HG02938 (cell line): ENCODE results near the gene CRADD.

Source experiments
- ATAC-seq: cut with Tn5 transposase; IDR thresholded peaks from one replicate; pipeline ENCODE4 v1.9.1; 2021; ENCODE audit warnings: mild to moderate bottlenecking, moderate library complexity; ENCODE audit not compliant: unreplicated experiment

The CRADD gene

DNA sequence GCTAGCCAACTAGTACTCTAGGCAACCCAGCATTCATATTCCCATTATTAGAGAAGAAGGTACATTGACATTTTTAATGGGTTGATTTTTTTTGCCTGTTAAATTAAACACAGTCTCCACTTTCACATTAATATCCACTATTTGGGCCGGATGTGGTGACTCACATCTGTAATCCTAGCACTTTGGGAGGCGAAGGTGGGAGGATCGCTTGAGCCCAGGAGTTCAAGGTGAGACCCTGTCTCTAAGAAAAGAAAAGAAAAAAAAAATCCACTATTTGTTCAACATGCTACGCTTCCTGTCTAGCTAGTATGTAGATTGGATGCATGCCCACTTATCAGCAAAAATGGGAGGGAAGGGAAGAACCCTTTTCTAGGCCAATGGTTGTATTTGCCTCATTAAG lies 7.1 kb upstream of the CRADD start:
- no peak for ATAC-seq

DNA sequence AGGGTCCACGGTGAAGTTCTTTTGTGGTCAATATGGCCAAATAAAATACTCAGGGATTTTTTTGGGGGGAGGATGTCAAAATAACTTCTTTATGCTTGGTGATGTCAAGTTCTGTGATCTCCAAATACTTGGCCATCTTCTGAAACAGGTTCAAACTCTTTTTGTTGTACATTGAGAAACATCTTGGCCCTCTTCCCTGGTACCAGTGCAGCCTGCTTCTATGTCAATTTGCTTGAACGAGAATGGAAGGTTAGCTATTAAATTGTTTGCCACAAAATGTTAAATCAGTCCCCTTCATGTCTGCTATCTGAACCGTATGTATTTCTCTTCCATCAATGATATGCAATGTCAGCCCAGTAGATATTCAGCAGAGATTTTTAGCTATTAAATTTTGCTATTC lies 6.1 kb upstream of the CRADD start:
- no peak for ATAC-seq

DNA sequence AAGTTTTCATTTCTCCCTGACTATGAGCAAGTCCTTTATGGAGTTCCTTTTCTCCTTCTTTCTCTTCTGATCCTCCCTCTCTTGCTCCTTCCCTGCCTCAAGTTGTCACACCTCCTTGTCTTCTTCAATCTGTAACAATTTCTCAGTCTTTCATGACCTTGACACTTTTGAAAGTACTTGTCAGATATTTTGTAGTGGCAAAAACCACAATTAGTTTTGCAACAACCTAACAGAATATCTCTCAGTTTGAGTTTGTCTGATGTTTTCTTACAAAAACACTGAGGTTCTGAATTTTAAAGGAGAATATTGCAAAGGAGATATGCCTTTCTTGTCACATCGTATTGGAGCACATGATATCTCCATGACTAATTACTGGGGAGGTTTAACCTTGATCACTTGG lies 4.1 kb upstream of the CRADD start:
- ATAC-seq, result no peak

DNA sequence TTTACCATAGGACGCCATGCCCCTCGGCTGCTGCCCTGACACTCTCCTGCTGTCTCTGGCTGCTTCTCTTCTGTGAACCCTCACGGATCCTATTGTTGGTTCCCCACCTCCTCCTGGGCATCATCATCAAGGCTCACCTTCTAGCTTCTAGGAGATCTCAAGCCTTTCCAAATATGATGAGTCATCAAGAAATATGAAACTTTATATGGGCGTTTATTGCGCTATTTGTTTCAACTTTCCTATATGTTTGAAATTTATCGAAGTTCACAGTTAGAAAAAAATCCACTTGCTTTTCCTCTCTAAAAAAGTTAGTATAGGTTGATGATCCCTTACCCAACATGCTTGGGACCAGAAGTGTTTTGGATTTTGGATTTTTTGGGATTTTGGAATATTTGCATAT lies 2.8 kb upstream of the CRADD start:
- no peak for ATAC-seq

DNA sequence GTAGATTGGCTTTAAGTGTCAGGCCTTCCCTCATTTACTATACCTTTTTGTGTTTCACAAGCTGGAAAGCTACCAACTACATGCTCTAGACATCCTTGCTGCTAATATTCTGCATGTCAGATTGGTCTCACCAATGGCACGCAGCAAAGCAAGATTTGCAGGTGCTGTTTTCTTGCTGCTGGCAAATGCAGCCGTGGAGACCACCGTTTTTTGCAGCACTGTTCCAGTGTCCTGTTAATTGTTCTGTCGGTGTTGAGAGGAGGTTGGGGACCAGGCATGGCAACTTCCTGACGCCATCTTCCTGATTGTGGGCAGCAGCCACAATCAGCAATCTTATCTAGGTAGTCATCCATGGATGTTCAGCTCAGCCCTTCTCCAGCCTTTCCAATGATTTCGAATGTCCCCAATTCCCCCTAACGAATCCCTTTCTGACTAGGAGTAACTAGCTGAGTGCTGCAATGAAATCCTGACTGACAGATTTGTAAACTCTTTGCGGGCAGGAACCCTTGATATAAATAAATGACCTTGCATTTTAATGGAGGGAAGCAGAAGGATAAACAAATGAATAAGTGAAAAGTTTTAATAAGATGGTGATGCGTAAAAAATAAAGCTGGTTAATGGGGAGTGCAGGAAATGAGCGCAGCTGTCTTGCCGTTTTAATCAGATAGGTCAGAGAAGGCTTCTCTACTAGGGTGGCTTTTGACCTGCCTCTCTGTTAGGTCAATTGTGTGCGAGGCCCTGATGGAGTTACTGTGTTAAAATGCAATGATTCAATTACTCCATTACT lies 574 bp upstream of the CRADD start:
- ATAC-seq, result no peak

DNA sequence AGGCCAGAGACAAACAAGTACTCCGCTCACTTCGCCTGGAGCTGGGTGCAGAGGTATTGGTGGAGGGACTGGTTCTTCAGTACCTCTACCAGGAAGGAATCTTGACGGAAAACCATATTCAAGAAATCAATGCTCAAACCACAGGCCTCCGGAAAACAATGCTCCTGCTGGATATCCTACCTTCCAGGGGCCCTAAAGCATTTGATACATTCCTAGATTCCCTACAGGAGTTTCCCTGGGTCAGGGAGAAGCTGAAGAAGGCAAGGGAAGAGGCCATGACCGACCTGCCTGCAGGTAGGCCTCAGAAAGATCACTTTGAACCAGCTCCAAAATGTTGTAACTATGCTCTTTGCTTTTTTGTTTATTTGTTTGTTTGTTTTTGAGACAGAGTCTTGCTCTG lies 1.6 kb downstream of the CRADD start:
- ATAC-seq, result no peak

DNA sequence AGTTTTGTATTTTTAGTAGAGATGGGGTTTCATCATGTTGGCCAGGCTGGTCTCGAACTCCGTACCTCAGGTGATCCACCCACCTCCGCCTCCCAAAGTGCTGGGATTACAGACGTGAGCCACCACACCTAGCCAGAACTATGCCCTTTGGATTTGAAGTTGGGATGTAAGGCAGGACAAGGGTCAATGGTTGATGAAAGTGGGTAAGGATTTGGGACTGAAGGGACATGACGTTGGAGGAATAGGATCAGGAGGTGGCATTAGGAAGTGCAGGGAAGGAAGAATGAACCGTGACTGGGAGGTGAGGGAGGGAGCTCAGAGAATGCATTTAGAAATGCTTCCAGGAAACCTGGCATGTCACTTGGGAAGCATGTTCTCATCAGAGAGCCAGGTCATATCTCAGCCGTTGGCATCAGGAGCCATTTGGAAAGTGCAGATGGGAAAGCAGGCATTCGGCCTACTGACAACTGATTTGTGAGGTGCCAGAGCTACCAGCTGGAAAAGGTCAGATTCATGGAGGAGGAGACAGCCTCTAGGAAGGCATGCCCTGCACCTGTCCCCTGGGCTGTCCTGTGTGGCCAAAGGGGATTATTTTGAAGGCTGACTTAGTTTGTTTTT lies 2.2 kb downstream of the CRADD start:
- no peak for ATAC-seq

DNA sequence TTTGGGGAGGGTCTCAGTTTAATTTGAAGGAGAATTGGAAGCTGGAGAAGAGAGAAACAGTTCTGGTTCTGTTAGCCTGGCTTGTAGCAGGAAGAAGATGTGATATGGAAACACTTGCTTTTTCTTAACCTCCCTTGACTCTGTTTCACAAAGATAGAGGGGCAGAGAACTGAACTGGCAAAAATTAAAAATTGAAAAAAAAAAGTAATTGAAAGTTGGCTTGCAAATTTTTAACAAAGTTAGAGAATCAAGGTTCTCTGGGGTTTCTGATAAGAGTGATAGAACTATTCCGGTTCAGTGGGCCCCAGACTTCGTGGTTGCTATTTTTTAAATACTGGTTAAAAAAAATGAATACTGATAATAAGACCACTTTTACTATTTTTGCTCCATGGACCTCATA lies 2.8 kb downstream of the CRADD start:
- no peak for ATAC-seq

DNA sequence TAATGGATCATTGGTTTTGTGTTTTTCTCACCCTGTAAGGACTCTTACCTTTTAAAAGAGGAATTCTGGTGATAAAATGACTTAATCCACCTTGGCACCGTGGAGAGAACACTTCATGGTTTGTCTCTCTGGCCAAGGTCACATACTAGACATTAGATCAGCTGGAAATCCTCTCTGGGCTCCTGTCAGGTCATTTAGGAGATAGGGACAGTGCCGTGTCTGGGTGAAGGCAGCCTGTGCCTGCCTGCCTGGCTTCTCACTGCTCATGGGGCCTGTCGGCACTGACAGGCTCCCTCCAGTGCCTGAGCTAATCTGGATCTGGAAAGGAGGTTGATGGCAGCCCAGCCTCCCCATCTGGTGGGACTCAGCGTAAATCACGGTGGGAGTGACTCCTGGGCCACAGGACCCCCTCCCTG lies 5.7 kb downstream of the CRADD start:
- no peak for ATAC-seq

DNA sequence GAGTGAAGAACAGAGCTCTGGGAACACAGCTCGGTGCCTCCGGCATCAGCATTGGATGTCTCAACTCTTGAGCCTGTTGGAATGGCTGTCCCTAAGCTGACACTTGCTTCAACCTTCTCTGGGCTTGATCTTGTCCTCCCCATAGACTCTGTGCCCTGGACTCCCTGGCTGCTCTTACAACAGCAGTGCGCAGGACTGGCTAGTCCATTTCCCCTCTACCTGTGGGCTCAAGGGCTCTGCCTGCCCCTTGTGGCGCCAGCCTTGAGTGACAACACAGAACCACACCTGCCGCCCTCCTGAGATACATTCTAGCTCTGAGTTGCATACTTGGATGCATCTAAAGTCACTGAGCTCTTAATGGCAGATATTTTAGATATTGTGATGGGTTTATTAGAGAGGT lies 6.2 kb downstream of the CRADD start:
- no peak for ATAC-seq

DNA sequence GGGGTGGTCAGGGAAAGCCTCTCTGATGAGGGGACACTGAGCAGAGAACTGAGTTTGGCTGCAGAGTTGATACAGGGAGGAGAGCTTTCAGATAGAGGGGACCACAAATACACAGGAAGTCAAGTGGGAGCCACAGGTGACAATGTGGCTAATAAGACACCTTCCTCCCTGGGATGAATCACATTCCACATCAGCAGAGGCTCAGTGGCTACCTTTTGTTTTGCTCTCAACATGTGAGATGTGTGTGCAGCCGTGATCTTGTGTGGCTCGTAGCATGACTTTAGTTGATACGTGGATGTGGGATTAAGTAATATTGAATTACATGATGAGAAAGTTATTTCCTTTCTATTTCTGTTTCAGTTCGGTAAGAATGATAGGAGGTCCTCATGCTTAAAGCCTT lies 7.5 kb downstream of the CRADD start:
- ATAC-seq, result no peak

DNA sequence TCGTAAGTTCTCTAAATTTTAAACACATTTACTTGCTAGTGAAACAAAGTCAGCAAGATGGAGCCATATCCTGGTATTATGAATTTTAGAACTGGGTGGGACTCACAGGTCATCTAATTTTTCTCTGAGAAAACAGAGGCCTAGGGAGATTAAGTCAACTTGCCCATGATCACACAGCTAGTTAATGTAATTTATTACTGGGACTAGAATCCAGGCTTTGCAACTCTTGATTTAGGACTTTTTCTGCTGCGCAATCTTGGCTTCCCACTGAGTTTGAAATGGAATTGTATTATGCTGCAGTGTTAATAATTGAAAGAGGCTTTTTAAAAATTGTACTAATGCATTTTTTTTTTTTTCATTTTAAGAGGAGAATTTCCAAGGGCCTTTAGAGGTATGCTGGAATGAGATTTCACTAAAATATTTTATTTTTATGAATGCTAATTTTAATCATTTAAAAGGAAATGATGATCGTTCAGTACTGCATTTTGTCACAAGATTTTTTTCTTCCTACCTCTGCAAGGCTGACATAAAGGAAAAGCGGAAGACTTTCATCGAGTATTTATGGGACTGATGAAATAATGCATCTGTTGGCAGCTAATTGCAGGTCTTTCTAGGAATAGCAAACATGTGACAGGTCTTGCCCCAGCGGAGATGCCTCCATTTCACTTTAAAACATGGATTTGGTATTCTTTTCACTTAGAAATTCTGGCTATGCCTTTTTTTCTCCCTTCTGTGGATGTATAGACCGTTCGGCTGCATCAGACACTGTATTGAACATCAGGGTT lies 9.6 kb downstream of the CRADD start:
- ATAC-seq, result no peak

DNA sequence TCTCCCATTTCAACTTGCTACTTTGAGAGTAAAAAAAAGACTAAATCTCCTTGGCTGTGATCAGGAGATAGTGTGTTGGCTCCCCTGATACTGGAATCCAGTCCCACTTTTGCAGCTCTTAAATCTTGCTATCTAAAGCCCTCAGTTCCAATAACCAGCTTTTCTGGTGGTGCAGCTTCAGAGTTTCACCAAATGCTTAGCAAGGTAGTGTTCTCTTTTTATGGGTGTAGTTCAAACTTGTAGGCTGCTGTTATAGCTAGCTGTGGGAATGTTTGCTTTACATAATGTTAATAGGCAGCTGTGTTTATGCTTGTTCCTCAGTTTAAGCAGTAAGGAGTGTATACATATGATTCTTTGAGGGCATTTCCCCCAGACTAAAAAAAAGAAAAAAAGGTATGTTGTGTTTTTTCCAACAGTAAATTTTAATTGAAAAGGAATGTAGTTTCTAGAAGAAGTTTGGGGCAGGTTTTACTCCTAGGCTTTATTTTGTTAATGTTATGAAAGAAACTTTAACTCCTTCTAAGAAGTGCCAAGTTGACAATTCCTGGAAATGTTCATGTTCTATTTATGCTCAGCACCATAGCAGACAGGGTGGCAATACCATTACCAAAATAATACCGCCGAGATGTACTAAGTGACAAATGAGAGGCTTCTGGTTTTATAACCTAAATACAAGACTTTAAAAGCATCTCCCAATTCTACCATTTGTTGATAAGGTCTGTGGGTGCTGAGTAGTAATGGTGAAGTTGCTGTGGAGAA lies 12.1 kb downstream of the CRADD start:
- ATAC-seq, result no peak

DNA sequence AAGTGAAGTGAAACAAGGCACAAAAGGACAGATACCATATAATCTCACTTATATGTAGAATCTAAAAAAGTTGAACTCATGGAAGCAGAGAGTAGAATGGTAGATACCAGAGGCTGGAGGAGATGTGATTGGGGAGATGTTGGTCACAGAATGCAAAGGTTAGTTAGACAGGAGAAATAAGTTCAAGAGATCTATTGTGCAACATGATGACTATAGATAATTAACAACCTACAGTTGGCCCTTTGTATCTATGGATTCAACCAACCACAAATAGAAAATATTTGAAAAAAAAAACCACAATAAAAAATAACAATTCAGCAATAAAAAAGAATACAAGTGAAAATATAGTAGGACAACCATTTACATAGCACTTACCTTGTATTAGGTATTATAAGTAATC lies 19.3 kb downstream of the CRADD start:
- no peak for ATAC-seq

DNA sequence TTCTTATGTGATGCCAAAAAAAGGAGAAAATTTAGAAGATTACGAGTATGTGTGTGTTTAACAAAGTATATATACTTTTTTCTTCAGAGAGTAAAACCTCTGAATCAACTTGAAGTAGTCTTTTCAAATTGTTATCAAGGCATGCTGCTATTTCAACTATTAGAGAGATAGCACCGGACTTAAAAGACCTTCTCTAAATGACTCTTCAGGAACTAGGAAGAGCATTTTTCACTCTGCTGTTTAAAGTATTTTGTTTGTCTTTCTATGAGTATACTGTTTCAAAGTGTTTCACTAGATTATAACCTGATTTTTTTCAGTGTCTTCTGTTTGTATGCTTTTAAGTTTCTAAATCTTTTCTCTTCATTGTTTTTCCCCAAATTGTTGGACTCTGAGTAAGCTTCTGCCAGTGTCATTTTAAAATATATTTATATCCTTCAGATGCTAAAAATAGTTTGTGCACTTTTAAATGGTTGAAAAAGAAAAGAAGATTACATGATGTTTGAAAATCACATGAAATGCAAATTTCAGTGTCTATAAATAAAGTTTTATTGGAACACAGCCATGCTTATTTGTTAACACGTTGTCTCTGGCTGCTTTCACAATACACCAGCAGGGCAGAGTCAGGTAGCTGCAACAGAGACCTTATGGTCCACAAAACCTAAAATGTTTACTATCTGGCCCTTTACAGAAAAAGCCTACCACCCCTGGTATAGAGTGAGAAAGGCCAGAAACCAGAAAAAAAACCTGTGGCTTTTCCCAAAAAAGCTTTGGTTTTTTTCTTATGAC lies 21.3 kb downstream of the CRADD start:
- no peak for ATAC-seq

DNA sequence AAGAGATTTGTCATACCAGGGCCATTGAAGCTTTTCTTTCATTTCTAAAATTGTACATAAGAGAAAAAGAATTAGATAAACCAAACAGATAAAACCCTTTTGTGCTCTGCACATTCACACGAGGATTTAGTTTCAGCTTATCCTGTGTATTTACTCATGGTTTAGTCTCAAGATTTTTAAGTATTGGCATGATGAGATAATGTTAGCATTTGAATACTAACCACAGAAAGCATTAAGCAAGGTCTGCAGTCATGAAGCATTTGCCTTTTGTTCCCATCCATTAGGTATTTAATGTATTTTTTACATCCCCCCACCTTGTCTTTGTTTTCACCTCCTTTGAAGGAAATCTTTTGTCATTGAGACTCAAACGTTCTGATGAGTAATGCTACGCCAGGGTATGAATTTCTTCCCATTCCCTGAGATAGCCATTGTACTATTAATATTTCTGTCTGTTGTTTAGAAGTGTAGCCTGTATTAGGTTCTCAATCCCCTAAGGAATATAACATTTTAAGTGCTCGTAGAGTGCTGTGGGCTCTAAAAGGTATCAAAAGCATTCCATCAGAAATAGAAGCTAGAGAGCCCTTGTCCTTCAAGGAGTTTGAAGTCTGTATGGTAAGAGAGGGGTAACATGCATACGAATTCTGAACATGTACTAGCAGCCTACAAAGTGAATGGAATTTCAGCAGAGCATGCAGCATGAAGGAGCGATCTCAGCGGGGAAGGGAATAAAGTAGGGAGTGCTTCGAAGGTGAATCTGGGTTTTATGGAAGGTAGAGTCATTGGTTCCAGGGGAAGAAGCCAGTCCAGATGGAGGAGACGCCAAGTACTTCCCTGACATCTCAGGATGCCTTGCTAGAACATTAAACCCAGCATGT lies 22.3 kb downstream of the CRADD start:
- ATAC-seq, result no peak

DNA sequence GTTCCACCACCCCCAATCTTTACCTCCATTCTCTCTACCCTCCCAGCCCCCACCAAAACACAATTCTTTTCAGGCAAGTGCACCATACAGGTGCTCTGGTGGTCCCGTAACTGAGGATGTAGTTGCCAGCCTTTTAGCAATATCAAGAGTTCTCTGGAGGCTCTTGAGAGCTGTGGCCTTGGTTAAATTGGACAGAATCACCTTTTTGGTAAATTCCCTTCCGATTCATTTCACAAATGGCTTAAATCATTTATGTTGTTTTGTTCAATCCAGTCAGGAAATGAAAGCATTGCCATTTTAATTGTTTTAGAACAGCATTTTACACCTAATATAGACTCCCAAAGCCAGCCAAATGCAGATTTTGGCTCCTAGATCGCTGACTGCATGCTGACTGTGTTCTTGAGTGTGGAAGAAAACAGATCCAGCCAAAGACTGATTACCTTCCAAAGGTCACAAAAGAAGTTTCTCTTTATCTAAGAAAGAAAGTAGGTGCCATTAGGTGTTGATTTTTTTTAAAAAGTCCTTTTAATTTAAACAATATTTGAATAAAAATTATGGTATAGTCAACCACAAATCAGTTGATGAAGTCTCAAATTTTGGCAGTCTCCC lies 25.6 kb downstream of the CRADD start:
- ATAC-seq, result no peak

DNA sequence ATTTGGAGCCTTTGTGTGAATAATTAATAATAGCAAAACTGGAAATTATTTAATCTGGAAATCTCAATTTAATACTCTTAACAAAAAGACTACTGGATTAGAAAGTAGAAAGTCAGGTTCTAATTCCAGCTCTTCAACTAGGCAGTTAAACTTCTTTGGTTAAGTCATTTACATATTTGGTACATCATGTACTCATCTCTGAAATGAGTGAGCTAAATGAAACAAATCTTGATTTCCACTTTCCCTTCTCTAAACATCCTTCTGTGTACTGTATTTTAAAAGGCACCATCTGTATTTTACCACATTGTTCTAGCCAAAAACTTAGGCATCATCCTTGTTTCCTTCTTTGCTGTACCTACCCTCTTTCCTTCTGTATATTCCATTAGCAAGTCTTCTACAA lies 26.9 kb downstream of the CRADD start:
- peak; percentile 59 for ATAC-seq

DNA sequence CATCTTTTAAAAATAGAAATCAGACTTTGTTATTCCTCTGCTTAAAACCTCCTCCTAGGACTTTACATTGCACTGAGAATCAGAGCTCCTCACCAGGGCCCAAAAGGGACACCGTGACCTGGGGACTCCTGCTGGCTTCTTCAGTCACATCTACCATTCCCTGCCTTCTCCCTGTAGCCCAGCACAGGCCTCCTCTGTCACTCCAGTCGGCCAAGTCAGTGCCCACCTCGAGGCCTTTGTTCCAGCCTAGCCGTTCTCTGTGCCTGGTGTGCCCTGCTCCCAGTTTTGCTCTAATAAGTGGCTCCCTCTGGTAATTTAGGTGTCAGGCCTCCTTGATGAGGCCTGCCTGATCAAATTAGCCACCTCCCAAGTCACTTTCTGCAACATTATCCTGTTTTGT lies 27.4 kb downstream of the CRADD start:
- ATAC-seq, result no peak
